ENCODE results near the gene ODF2. TPM values are rescaled to one million over a fixed set of nuclear protein-coding genes. Genes with fewer than 3 reads are reported as not detected.
A peak's percentile ranks its signal among the peaks of the same experiment; 100 is the strongest.
"Not testable (repeated sequence)": the region's sequence is repeated elsewhere in the genome, so short reads cannot be mapped to it uniquely, and the experiment has no call there.

The ODF2 gene
- total RNA-seq, 4 donors from 2014 or later, result 13.2 to 62.3 (median 19.8) TPM

GRCh38 chr9:128409978-128410377, 45.8 kb upstream of the ODF2 start:
- H3K27ac ChIP-seq, result no peak overlapping the region
- no peaks in the 10 kb centered on the region for H3K9me3 ChIP-seq
- H3K36me3 ChIP-seq, result no peaks in the 10 kb centered on the region
- TF ChIP-seq POLR2A (IDR thresholded peaks at IDR 0.05) (no peak), EP300 (IDR thresholded peaks at IDR 0.05; ENCODE audit: low read depth) (no peak), POLR2AphosphoS5 (IDR thresholded peaks at IDR 0.05) (no peak)
- TF ChIP-seq, protein P1, sequence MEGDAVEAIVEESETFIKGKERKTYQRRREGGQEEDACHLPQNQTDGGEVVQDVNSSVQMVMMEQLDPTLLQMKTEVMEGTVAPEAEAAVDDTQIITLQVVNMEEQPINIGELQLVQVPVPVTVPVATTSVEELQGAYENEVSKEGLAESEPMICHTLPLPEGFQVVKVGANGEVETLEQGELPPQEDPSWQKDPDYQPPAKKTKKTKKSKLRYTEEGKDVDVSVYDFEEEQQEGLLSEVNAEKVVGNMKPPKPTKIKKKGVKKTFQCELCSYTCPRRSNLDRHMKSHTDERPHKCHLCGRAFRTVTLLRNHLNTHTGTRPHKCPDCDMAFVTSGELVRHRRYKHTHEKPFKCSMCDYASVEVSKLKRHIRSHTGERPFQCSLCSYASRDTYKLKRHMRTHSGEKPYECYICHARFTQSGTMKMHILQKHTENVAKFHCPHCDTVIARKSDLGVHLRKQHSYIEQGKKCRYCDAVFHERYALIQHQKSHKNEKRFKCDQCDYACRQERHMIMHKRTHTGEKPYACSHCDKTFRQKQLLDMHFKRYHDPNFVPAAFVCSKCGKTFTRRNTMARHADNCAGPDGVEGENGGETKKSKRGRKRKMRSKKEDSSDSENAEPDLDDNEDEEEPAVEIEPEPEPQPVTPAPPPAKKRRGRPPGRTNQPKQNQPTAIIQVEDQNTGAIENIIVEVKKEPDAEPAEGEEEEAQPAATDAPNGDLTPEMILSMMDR (IDR thresholded peaks at IDR 0.05), result no peak
- no peak for DNase-seq
- no peaks in the 10 kb centered on the region for H3K4me1 ChIP-seq
- H3K4me3 ChIP-seq, result no peak overlapping the region
- 11 to 34% methylated on average over 5 to 6 of the region's 6 CpGs for WGBS, 2 donors (ENCODE audit: low coverage in 1 of 2)
- intact Hi-C loops (cut with DNase I; ENCODE audit: low total_unique reads), result no loop called here
- peaks cover 62% of the 10 kb centered on the region for H3K27me3 ChIP-seq
- in situ Hi-C loops (cut with MboI; ENCODE audit: low pct_ligation_motif_present in 1 of 4, low pct_unique_long_range_greater_than_20kb in 1 of 4, low sequenced_read_pairs in 3 of 4), result no loop called here

DNA sequence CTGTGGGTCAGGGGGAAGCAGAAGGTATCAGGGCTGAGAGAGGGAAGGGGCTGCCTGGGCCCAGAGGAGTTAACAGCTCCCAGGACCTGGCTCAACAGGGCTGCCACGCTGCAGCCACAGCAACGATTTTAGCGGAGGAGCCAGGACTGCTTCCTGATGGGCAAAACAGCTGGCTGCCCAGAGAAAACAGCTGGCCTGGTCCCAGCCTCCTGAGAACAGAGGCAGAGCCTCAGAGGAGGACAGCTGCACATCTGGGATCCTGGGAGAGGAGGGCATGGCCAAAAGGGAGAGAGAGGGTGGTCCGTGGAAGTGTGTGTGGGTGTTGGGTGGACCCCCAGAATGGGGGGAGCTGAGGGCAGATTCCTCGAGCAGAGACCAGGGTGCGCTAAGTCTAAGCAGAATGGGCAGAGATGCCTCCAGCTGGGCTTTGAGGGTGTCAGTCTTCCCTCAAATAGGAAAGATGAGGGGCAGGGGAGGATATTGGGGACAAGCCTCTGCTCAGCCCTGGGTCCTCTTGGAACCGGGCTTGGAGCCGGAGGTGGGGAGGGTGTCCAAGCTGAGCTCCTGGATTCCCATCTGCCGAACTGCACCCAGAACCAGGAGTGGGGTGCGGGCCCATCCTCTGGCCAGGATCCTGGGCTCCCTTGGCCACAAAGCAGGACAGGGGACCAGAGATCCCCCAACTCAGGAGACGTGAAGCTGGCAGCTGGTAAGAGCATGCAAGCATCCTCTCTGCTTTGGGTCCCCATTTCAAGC, 44.3 kb upstream of the ODF2 start:
- Histone ChIP-seq H3K4me3 (no peak overlapping the region), H3K36me3 (no peaks in the 10 kb centered on the region), H3K9me3 (no peaks in the 10 kb centered on the region), H3K27ac (no peak overlapping the region), H3K4me1 (no peaks in the 10 kb centered on the region), H3K27me3 (peaks cover 70% of the 10 kb centered on the region)
- no peak for DNase-seq
- in situ Hi-C loops (cut with MboI; ENCODE audit: low pct_ligation_motif_present in 1 of 4, low pct_unique_long_range_greater_than_20kb in 1 of 4, low sequenced_read_pairs in 3 of 4), result no loop called here
- intact Hi-C loops (cut with DNase I; ENCODE audit: low total_unique reads), result no loop called here
- WGBS, 2 donors (ENCODE audit: low coverage in 1 of 2), result 33 to 53% methylated on average over 6 to 11 of the region's 11 CpGs
- TF ChIP-seq, protein P1 (IDR thresholded peaks at IDR 0.05), result no peak
- no peak for TF ChIP-seq EP300 (IDR thresholded peaks at IDR 0.05; ENCODE audit: low read depth)
- no peak for TF ChIP-seq POLR2AphosphoS5 (IDR thresholded peaks at IDR 0.05)
- no peak for TF ChIP-seq POLR2A (IDR thresholded peaks at IDR 0.05)

DNA sequence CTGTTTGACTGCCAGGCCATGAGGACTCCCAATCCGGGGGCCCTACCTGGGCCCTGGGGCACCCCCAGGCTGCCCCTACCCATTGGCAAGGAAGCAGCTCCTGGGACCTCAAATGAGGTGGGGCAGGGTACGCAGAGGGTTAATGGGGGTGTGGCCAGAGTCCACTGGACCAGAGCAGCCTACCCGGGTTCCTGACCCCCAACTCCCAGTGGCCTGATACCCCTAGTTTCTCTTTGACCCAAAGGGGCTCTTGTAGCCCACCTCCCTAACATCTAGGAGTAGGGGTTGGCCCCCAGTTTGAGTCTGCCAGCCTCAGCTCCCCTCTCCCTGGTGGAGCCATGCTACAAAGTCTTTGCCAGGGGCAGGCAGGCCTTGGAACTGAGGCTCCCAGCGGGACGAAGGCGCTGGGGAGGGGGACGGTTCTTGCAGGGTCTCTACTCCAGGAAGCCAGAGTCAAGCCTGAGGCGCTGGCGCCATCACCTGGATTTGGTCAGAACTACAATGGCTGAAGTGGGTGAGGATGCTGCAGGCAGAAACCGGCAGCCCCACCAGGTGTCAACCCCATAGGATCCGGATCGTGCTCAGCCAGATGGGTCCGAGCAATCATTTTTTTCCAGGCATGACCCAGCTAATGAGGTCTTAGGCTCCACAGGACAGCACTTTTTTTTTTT, 43.6 kb upstream of the ODF2 start:
- intact Hi-C loops (cut with DNase I; ENCODE audit: low total_unique reads), result no loop called here
- WGBS, 2 donors (ENCODE audit: low coverage in 1 of 2), result 14% methylated on average over 13 of the region's 13 CpGs; no CpG with 5 or more reads in 1 of the 2 donors
- in situ Hi-C loops (cut with MboI; ENCODE audit: low pct_ligation_motif_present in 1 of 4, low pct_unique_long_range_greater_than_20kb in 1 of 4, low sequenced_read_pairs in 3 of 4), result no loop called here
- Histone ChIP-seq H3K4me1 (no peaks in the 10 kb centered on the region), H3K36me3 (no peaks in the 10 kb centered on the region), H3K27ac (no peak overlapping the region), H3K9me3 (no peaks in the 10 kb centered on the region), H3K4me3 (no peak overlapping the region), H3K27me3 (peaks cover 77% of the 10 kb centered on the region)
- peak; percentile 29 for DNase-seq
- TF ChIP-seq, protein P1 (IDR thresholded peaks at IDR 0.05), result peak; percentile 25 to 52 (median 34)
- TF ChIP-seq POLR2A (IDR thresholded peaks at IDR 0.05), result no peak

- in situ Hi-C loops (cut with MboI; ENCODE audit: low pct_ligation_motif_present in 1 of 4, low pct_unique_long_range_greater_than_20kb in 1 of 4, low sequenced_read_pairs in 3 of 4); intact Hi-C loops (cut with DNase I; ENCODE audit: low total_unique reads): not testable (repeated sequence)
Observed at GRCh38 chr9:128413728-128414127, 42.1 kb upstream of the ODF2 start.

More at GRCh38 chr9:128413728-128414127, 42.1 kb upstream of the ODF2 start:
- not testable (repeated sequence) for H3K36me3 ChIP-seq, H3K4me1 ChIP-seq, H3K4me3 ChIP-seq, DNase-seq, H3K27ac ChIP-seq, H3K9me3 ChIP-seq
- peaks cover 83% of the 10 kb centered on the region for H3K27me3 ChIP-seq
- WGBS, 2 donors (ENCODE audit: low coverage in 1 of 2), result 81% methylated on average over 11 to 13 of the region's 13 CpGs
